GM19238 (cell line): ENCODE data around the gene KRTAP4-6.
"Not testable (repeated sequence)": the region's sequence is repeated elsewhere in the genome, so short reads cannot be mapped to it uniquely, and the experiment has no call there.

Experiments used
- DNase-seq: peaks from one replicate; pipeline ENCODE4 v3.0.0; 2011; ENCODE audit warnings: low spot score; ENCODE audit not compliant: insufficient read length

KRTAP4-6 gene

GRCh38 chr17:41140360-41141131, at the start of gene KRTAP4-6:
Gene KRTAP4-6, minus strand, starts transcription at chr17:41140544. Its CDS starts 57 bp downstream, at chr17:41140487.
- no peak for DNase-seq

DNA sequence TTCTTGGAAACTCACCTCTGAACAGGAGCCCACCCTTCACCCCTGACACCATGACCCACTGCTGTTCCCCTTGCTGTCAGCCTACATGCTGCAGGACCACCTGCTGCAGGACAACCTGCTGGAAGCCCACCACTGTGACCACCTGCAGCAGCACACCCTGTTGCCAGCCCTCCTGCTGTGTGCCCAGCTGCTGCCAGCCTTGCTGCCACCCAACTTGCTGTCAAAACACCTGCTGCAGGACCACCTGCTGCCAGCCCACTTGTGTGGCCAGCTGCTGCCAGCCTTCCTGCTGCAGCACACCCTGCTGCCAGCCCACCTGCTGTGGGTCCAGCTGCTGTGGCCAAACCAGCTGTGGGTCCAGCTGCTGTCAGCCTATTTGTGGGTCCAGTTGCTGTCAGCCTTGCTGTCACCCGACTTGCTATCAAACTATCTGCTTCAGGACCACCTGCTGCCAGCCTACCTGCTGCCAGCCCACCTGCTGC, 49.5 kb upstream of the KRTAP4-6 start, which contains the start of gene KRTAP9-1:
TSS of gene KRTAP9-1 (plus strand) at position 51 of the 482 bp plus-strand sequence. CDS start at position 51, 0 bp downstream.
- not testable (repeated sequence) for DNase-seq

GRCh38 chr17:41186872-41187271, 46.5 kb upstream of the KRTAP4-6 start:
- DNase-seq, result no peak

- no peak for DNase-seq
These were observed 44.7 kb upstream of the KRTAP4-6 start for GRCh38 chr17:41185001-41185400.

- no peak for DNase-seq
These were observed 44.2 kb upstream of the KRTAP4-6 start, which contains the start of gene KRTAP4-1 for GRCh38 chr17:41184480-41184961. Gene KRTAP4-1, minus strand, starts transcription at chr17:41184911. Its CDS starts 57 bp downstream, at chr17:41184854.

- no peak for DNase-seq
These were observed 38.7 kb upstream of the KRTAP4-6 start for GRCh38 chr17:41178843-41179616.

GRCh38 chr17:41178341-41178740, 38.0 kb upstream of the KRTAP4-6 start:
- DNase-seq, result no peak

DNA sequence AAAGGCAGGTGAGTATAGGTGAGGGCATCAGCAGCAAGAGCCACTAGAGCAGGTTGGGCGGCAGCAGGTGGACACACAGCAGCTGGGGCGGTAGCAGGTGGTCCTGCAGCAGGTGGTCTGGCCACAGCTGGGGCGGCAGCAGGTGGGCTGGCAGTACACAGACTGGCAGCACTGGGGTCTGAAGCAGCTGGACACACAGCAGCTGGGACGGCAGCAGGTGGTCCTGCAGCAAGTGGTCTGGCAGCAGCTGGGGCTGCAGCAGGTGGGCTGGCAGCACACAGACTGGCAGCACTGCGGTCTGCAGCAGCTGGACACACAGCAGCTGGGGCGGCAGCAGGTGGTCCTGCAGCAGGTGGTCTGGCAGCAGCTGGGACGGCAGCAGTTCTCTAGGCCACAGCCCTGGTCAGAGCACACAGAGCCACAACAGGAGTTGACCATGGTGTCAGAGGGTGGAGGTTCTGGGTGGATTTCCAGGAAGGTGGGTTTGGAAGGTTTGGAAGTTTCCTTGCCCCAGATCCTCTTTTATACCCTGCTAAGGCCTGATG, 37.5 kb upstream of the KRTAP4-6 start, which contains the start of gene KRTAP4-2:
TSS of gene KRTAP4-2 (minus strand) at position 495 of the 545 bp plus-strand sequence. CDS start at position 438, 57 bp downstream.
- DNase-seq, result no peak

GRCh38 chr17:41176744-41177387, 36.5 kb upstream of the KRTAP4-6 start:
- DNase-seq, result no peak

DNA sequence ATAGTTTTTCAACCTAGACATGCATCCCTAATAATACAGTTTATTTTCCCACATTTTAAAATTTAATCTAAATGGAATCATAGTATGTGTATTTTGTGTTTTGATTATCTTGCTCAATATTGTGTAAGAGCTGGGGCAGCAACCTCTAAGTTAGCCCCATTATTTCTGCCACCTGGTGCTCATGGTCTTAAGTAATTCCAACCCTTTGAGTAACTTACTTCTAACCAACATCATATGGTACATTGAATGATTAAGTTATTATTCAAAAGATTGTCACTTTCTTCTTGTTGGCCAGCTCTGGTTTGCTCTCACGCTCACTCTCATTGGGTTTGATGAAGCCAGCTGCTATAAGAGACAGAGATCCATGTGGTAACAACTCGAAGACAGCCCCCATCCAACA, 31.5 kb upstream of the KRTAP4-6 start:
- DNase-seq, result no peak

GRCh38 chr17:41168121-41168520, 27.8 kb upstream of the KRTAP4-6 start, which contains the start of gene KRTAP4-3:
Gene KRTAP4-3, minus strand, starts transcription at chr17:41168221. Its CDS starts 49 bp downstream, at chr17:41168172.
- DNase-seq, result no peak

GRCh38 chr17:41167561-41167960, 27.2 kb upstream of the KRTAP4-6 start:
- DNase-seq, result no peak

- DNase-seq, result no peak
These were observed 23.5 kb upstream of the KRTAP4-6 start for GRCh38 chr17:41163828-41164227.

- DNase-seq, result no peak
These were observed 20.3 kb upstream of the KRTAP4-6 start, which contains the start of gene KRTAP4-4 for GRCh38 chr17:41160648-41161047. Gene KRTAP4-4, minus strand, starts transcription at chr17:41160748. Its CDS starts 57 bp downstream, at chr17:41160691.

DNA sequence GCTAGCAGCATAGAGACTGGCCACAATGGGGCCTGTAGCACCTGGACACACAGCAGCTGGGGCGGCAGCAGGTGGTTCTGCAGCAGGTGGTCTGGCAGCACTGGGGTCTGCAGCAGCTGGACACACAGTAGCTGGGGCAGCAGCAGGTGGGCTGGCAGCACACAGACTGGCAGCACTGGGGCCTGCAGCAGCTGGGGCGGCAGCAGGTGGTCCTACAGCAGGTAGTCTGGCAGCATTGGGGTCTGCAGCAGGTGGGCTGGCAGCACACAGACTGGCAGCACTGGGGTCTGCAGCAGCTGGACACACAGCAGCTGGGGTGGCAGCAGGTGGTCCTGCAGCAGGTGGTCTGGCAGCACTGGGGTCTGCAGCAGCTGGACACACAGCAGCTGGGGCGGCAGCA, 19.8 kb upstream of the KRTAP4-6 start:
- not testable (repeated sequence) for DNase-seq

GRCh38 chr17:41153856-41154255, 13.5 kb upstream of the KRTAP4-6 start:
- DNase-seq, result no peak

DNA sequence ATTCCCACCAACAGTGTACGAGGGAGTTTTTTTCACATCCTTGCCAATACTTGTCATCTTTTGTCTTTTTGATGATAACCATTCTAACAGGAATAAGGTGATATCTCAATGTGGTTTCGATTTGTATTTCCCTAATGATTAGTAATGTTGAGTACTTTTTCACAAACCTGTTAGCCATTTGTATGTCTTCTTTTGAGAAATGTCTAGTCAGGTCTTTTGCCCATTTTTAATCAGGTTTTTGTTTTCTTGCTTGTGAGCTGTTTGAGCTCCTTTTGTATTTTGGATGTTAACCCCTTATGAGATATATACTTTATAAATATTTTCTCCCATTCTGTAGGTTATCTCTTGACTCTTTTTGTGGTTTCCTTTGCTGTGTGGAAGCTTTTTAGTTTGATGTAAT, 11.2 kb upstream of the KRTAP4-6 start:
- no peak for DNase-seq

GRCh38 chr17:41150026-41150425, 9.7 kb upstream of the KRTAP4-6 start:
- no peak for DNase-seq

DNA sequence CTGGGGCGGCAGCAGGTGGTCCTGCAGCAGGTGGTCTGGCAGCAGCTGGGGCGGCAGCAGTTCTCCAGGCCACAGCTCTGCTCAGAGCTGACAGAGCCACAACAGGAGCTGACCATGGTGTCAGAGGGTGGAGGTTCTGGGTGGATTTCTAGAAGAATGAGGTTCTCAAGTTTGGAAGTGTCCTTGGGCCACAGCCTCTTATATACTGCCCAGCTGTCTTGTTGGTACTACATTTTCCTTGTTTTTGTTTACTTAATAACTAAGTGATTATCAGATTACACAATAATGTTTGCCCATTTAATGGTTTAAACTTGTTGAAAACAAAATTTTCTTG, 9.3 kb upstream of the KRTAP4-6 start, which contains the start of gene KRTAP4-5:
TSS of gene KRTAP4-5 (minus strand) at position 174 of the 334 bp plus-strand sequence. CDS start at position 116, 58 bp downstream.
- DNase-seq, result no peak

DNA sequence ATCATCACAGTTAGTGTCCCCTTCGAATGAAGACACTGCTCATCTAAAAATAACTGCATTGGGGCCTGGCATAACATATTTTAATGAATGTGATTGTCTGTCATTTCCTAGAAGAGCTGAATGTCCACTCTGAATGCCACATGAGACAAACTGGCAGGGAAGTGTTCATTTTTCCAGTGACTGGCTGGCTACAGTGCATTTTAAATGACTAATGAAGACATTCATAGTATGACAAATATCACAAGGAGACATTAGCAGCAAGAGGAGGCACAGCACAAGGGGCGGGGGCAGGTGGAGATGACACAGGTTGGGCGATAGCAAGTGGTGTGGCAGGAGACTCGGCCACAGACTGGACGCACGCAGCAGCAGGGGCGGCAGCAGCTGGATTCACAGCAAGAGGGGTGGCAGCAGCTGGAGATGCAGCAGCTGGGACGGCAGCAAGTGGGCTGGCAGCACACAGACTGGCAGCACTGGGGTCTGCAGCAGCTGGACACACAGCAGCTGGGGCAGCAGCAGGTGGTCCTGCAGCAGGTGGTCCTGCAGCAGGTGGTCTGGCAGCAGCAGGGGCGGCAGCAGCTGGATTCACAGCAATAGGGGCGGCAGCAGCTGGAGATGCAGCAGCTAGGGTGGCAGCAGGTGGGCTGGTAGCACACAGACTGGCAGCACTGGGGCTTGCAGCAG, 8.8 kb upstream of the KRTAP4-6 start:
- not testable (repeated sequence) for DNase-seq
